HS-5 (cell line): ENCODE results near the gene DVL1.

ENCODE experiments used
- DNase-seq: peaks from one replicate; pipeline ENCODE4 v3.0.0-alpha.2; 2012; ENCODE audit warnings: low read depth

Gene DVL1

GRCh38 chr1:1355416-1355815 is 6.2 kb upstream of the DVL1 start:
- DNase-seq: no peak

GRCh38 chr1:1354271-1355247 is 5.3 kb upstream of the DVL1 start:
- DNase-seq: no peak

GRCh38 chr1:1353389-1354151 is 4.4 kb upstream of the DVL1 start:
- no peak for DNase-seq

GRCh38 chr1:1352786-1353388 is 3.7 kb upstream of the DVL1 start:
- DNase-seq: no peak

- no peak for DNase-seq
Observed at GRCh38 chr1:1351511-1352427, 2.6 kb upstream of the DVL1 start.

- DNase-seq: no peak
Observed at GRCh38 chr1:1348420-1349255, 580 bp downstream of the DVL1 start.

GRCh38 chr1:1347663-1348419 is 1.4 kb downstream of the DVL1 start:
- no peak for DNase-seq

GRCh38 chr1:1347026-1347595 is 2.1 kb downstream of the DVL1 start:
- no peak for DNase-seq

- no peak for DNase-seq
Observed at GRCh38 chr1:1346501-1346890, 2.7 kb downstream of the DVL1 start.

- DNase-seq: no peak
Observed at GRCh38 chr1:1345860-1346500, 3.2 kb downstream of the DVL1 start.

GRCh38 chr1:1345384-1345783 is 3.8 kb downstream of the DVL1 start:
- DNase-seq: no peak

- peak; percentile 69 for DNase-seq
Observed at GRCh38 chr1:1344655-1345361, 4.4 kb downstream of the DVL1 start.

GRCh38 chr1:1343811-1344421 is 5.3 kb downstream of the DVL1 start:
- DNase-seq: no peak

GRCh38 chr1:1342584-1343115 is 6.6 kb downstream of the DVL1 start:
- DNase-seq: no peak

GRCh38 chr1:1342061-1342562 is 7.1 kb downstream of the DVL1 start:
- DNase-seq: no peak

GRCh38 chr1:1341549-1342021 is 7.6 kb downstream of the DVL1 start:
- no peak for DNase-seq

- DNase-seq: no peak
Observed at GRCh38 chr1:1340791-1341548, 8.2 kb downstream of the DVL1 start.
